COLO829 (cell line): ENCODE measurements around the gene SDHB.

ENCODE experiments used
- DNase-seq: peaks from one replicate; pipeline ENCODE4 v3.0.0; 2012; ENCODE audit warnings: low spot score

The SDHB gene

GRCh38 chr1:17053685-17054410 lies at the start of gene SDHB:
SDHB (minus strand) TSS chr1:17054032; CDS start chr1:17054019, 13 bp downstream.
- peak; percentile 99 for DNase-seq

GRCh38 chr1:17102232-17102631 lies 48.4 kb upstream of the SDHB start:
- DNase-seq, result no peak

GRCh38 chr1:17101261-17101660 lies 47.4 kb upstream of the SDHB start:
- no peak for DNase-seq

- no peak for DNase-seq
These were observed 45.9 kb upstream of the SDHB start for GRCh38 chr1:17099616-17100340.

GRCh38 chr1:17098446-17099317 lies 44.9 kb upstream of the SDHB start:
- no peak for DNase-seq

GRCh38 chr1:17097787-17098186 lies 44.0 kb upstream of the SDHB start:
- DNase-seq, result no peak

GRCh38 chr1:17097147-17097546 lies 43.3 kb upstream of the SDHB start:
- DNase-seq, result no peak

- DNase-seq, result no peak
These were observed 42.8 kb upstream of the SDHB start for GRCh38 chr1:17096584-17096983.

GRCh38 chr1:17095141-17095540 lies 41.3 kb upstream of the SDHB start:
- DNase-seq, result no peak

- no peak for DNase-seq
These were observed 40.8 kb upstream of the SDHB start for GRCh38 chr1:17094664-17095063.

- DNase-seq, result no peak
These were observed 40.1 kb upstream of the SDHB start for GRCh38 chr1:17093822-17094393.

GRCh38 chr1:17091252-17091651 lies 37.4 kb upstream of the SDHB start:
- DNase-seq, result no peak

GRCh38 chr1:17089506-17089905 lies 35.7 kb upstream of the SDHB start:
- peak; percentile 97 for DNase-seq

GRCh38 chr1:17086751-17087150 lies 32.9 kb upstream of the SDHB start:
- no peak for DNase-seq

GRCh38 chr1:17084787-17085186 lies 31.0 kb upstream of the SDHB start:
- no peak for DNase-seq

GRCh38 chr1:17082761-17083160 lies 28.9 kb upstream of the SDHB start:
- no peak for DNase-seq

- no peak for DNase-seq
These were observed 27.6 kb upstream of the SDHB start for GRCh38 chr1:17081439-17081838.

GRCh38 chr1:17080880-17081279 lies 27.0 kb upstream of the SDHB start:
- DNase-seq, result no peak

- DNase-seq, result no peak
These were observed 26.4 kb upstream of the SDHB start for GRCh38 chr1:17080085-17080759.

GRCh38 chr1:17078991-17079868 lies 25.4 kb upstream of the SDHB start:
- no peak for DNase-seq
